A673 (cell line): ENCODE results near the gene SACS.

Experiments
- EZH2 ChIP-seq: fragments of 200-600 bp; sonication (generic); IDR thresholded peaks from 2 replicates; pipeline ENCODE4 v1.6.1; 2017; ENCODE audit warnings: borderline replicate concordance, low read depth, mild to moderate bottlenecking, mixed read lengths, antibody characterized with exemption, low read length; ENCODE audit not compliant: poor library complexity, severe bottlenecking
- TF ChIP-seq, protein P1 (sequence below): fragments of 300-800, 200-600 bp; sonication (generic); conservative IDR thresholded peaks from 2 replicates; pipeline ENCODE4 v1.5.1; 2017; ENCODE audit warnings: low read depth, mild to moderate bottlenecking, antibody characterized with exemption, low read length, moderate library complexity, mixed read lengths

DNA sequence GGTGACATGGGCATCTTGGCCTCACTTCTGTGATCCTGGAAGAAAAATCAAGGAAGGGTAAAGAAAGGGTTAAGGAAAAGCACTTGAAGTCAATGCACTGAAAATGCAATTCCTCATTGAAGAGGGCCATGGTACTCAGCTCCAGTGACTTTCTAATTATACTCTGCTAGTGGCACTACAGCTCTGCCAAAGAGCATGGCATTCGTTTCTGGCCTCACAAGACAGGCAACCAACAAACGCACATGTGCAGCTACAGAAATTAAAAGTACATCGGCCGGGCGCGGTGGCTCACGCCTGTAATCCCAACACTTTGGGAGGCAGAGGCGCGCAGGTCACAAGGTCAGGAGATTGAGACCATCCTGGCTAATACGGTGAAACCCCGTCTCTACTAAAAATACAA lies 21.8 kb downstream of the SACS start:
- TF ChIP-seq, protein P1, sequence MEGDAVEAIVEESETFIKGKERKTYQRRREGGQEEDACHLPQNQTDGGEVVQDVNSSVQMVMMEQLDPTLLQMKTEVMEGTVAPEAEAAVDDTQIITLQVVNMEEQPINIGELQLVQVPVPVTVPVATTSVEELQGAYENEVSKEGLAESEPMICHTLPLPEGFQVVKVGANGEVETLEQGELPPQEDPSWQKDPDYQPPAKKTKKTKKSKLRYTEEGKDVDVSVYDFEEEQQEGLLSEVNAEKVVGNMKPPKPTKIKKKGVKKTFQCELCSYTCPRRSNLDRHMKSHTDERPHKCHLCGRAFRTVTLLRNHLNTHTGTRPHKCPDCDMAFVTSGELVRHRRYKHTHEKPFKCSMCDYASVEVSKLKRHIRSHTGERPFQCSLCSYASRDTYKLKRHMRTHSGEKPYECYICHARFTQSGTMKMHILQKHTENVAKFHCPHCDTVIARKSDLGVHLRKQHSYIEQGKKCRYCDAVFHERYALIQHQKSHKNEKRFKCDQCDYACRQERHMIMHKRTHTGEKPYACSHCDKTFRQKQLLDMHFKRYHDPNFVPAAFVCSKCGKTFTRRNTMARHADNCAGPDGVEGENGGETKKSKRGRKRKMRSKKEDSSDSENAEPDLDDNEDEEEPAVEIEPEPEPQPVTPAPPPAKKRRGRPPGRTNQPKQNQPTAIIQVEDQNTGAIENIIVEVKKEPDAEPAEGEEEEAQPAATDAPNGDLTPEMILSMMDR: no peak
- TF ChIP-seq EZH2: no peak
